A172 (cell line): ENCODE data around the gene MMP19. TPM values are rescaled to one million over a fixed set of nuclear protein-coding genes. Genes with fewer than 3 reads are reported as not detected.
"Not testable (repeated sequence)": the region's sequence is repeated elsewhere in the genome, so short reads cannot be mapped to it uniquely, and the experiment has no call there.

ENCODE experiments used
- DNase-seq: peaks from one replicate; pipeline ENCODE4 v3.0.0-alpha.2; 2015; ENCODE audit warnings: low spot score
- total RNA-seq: library from RNA; depleted of rRNA; stranded (reverse); fragments of >200 nt; shearing (Covaris generic); gene quantifications from 2 replicates; pipeline ENCODE4 v1.2.3, GENCODE V29; 2014; rRNA removed

MMP19 gene, protein sequence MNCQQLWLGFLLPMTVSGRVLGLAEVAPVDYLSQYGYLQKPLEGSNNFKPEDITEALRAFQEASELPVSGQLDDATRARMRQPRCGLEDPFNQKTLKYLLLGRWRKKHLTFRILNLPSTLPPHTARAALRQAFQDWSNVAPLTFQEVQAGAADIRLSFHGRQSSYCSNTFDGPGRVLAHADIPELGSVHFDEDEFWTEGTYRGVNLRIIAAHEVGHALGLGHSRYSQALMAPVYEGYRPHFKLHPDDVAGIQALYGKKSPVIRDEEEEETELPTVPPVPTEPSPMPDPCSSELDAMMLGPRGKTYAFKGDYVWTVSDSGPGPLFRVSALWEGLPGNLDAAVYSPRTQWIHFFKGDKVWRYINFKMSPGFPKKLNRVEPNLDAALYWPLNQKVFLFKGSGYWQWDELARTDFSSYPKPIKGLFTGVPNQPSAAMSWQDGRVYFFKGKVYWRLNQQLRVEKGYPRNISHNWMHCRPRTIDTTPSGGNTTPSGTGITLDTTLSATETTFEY
- total RNA-seq: 4.2 and 5.2 TPM in 2 replicates

- peak; percentile 75 for DNase-seq
These were observed at the start of gene MMP19 for GRCh38 chr12:55842681-55843429. Gene MMP19 (minus strand): TSS chr12:55842936. CDS start chr12:55842830, 106 bp downstream.

DNA sequence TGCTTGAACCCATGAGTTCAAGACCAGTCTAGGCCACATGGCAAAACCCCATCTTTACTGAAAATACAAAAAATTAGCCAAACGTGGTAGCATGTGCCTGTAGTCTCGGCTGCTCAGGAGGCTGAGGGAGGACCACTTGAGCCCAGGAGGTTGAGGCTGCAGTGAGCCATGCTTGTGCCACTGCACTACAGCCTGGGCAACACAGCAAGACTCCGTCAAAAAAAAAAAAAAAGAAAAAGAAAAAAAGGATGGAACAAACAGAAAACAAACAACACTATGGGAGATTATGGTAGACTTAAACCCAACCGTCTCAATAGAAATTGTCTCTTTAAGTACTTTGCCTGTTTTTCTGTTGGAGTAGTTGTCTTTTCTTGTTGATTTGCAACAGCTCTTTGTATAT lies 48.6 kb upstream of the MMP19 start:
- no peak for DNase-seq

DNA sequence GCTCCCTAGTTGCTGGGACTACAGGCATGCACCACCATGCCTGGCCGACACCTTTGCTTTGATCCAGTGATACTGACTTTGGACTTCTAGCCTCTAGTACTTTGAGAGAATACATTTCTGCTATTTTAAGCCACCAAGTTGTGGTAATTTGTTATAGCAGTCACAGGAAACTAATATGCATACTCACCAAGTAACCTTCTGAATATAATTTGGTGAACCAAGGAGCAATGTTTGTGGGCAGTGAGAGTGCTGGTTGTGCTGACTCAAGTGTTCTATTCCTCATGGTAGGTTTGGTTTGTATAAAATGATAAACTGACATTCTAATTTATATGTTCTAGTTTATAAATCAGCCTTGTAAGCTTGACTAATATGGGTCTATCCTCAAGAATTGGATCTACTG lies 42.4 kb upstream of the MMP19 start:
- no peak for DNase-seq

- DNase-seq: no peak
These were observed 35.1 kb upstream of the MMP19 start for GRCh38 chr12:55877824-55878223.

DNA sequence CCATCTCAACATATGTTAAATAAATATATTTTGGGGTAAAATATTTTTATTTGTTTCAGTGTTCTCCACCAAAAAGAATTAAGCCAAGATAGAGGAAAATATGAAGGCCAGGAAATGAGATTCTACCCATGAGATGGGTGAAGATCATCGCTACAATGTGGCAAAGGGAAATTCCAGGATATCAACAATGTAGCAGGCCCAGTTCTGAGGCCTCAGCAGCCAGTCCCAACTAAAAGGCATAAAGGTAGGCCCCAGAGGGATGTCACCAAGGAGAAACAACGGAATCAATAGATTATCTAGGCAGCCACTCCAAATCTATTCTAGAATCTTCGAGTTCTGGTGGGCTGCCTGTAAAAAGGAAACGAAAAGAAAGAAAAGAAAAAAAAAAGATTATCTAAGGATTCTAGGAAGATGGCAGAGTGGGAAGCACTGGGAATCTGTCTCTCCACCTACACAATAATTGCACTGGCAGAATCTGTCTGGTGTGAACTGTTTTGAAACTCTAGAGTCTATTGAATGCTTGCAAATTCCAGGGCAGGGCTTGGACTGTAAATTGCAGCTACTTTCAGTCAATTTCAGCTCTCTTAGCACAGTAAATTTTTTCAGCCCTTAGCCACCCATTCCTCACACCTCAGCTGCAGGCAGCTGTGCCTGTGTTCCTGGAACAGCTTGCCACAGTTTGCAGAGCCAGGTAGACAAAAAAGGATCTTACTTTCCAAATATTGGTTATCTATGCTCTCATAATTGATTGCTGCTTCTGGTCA lies 33.1 kb upstream of the MMP19 start:
- no peak for DNase-seq

DNA sequence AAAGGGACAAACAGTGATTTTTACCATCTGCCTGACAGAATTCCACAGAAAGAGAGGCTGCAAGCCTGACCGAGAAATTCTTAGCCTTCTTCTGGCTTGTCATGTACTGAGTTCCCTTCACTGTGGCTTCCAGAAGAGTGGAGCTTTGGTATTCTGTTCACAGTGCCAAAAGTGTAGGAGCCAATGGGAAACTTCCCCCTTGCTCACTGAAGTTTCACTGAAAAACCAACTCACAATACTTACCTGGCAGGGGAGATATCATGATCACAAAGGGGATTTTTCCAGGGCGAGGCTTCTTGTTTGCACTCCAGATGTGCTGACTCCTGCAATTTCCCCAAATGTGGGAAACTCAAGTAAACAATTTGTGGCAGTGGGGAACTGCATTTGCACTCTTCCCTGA lies 31.7 kb upstream of the MMP19 start:
- no peak for DNase-seq

DNA sequence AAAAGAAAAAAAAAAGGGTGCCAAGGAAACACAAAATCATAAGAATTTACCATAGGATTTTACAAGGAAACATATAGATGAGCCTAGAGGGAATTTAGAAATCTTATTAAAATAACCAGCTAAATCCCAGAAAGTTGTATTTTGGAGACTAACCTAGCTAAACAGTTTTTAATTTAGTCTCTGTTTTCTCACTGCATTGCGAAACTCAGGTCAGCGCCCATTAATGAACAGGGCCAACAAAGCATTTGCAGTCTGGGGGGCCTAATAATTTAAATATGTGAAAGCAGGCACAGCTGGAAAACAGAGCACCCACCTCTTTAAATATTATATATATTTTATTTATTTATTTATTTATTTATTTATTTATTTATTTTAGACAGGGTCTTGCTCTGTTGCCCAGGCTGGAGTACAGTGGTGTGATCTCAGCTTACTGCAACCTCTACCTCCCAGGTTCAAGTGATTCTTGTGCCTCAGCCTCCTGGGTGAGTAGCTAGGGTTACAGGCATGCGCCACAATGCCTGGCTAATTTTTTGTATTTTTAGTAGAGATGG lies 23.8 kb upstream of the MMP19 start:
- not testable (repeated sequence) for DNase-seq

GRCh38 chr12:55865327-55865726 lies 22.6 kb upstream of the MMP19 start:
- DNase-seq: no peak

- DNase-seq: not testable (repeated sequence)
These were observed 20.2 kb upstream of the MMP19 start for GRCh38 chr12:55862931-55863330.

- DNase-seq: no peak
These were observed 19.6 kb upstream of the MMP19 start for GRCh38 chr12:55862286-55862685.

DNA sequence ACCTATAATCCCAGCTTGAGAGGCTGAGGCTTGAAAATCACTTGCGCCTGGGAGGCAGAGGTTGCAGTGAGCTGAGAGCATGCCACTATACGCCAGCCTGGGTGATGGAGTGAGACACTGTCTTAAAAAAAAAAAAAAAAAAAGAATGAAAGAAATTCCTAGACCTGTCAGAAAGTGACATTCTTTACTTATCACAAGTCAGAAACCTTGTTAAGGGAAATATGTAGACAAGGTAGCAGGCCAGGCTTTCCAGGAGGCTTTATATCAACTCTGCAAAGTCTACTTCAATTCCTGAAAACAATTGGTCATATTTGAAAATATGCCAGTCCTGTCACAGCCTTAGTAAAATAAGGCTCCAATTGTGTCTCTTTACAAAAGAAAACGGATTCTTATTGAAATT lies 19.1 kb upstream of the MMP19 start:
- DNase-seq: no peak

DNA sequence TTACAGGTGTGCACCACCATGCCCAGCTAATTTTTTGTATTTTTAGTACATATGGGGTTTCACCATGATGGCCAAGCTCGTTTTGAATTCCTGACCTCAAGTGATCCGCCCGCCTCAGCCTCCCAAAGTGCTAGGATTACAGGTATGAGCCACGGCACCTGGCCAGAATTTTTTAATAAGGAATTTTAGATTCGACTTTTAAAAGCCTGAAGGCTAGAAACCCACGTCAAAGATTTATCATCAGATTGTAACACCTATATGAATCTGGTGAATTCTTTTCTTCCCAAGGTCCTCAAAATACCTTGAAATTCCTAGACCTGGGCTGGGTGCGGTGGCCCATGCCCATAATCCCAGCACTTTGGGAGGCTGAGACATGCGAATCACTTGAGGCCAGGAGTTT lies 18.7 kb upstream of the MMP19 start:
- no peak for DNase-seq

DNA sequence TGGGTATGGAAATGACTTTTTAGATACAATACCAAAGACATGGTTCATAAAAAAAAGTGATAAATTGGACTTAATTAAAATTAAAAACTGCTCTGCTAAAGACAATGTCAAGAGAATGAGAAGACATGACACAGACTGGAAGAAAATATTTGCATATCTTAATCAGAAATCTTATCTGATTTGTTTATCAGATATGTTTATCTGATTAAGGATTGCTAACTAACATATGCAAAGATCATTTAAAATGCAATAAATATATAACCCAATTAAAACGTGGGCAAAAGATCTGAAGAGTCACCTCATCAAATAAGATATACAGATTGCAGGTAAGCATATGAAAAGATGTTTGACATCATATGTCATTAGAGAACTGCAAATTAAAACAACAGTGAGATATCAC lies 10.0 kb upstream of the MMP19 start:
- no peak for DNase-seq

- no peak for DNase-seq
These were observed 8.2 kb upstream of the MMP19 start for GRCh38 chr12:55850893-55851292.

DNA sequence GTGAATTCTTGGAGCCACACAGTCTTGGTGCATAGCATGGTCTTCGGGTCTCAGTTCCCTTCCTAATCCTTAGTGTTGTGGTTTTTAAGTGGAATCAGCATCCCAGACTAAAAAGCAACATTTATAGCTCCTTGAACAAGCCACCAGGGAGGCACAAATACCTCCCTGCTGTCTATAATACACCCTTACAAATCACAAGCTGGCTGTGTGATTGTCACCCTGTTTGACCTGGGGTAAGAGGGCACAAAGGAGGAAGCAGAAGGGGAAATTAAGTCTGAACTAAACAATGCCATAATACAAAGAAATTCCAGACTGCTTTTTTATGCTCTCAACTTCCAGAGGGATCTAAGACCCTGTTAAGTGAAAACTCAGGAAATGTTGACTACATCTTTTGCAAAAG lies 7.7 kb upstream of the MMP19 start:
- DNase-seq: no peak

GRCh38 chr12:55849616-55850343 lies 7.0 kb upstream of the MMP19 start:
- DNase-seq: no peak

GRCh38 chr12:55847603-55848291 lies 5.0 kb upstream of the MMP19 start:
- peak; percentile 94 for DNase-seq

- peak; percentile 35 for DNase-seq
These were observed 4.3 kb upstream of the MMP19 start for GRCh38 chr12:55847033-55847432.

DNA sequence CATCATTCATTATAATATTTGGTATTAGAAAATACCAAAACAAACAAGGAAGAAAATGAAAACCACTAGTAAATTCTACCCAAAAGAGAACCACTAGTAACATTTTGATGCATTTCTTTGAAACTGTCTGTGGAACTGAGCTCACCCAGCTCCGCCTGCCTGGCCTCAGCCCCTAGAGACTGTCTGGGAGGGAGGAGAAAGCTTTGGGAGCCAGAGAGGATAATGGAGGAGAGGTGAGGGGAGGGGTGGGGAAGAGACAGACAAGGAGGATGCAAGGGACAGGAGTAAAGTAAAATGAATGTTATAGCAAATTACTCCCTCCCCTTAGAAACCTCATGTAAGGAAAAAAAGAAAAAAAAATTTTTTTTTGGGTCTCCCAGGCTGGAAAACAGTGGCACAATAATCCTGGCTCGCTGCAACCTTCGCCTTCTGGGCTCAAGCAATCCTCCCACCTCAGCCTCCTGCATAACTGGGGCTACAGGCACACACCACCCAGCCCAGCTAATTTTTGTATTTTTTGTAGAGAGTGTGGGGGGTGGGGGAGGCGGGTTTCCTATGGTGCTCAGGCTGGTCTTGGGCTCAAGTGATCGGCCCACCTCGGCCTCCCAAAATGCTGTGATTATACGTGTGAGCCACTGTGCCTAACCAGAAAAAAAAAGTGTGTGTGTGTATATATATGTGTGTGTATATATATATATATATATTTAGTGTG lies 3.2 kb upstream of the MMP19 start:
- DNase-seq: no peak

DNA sequence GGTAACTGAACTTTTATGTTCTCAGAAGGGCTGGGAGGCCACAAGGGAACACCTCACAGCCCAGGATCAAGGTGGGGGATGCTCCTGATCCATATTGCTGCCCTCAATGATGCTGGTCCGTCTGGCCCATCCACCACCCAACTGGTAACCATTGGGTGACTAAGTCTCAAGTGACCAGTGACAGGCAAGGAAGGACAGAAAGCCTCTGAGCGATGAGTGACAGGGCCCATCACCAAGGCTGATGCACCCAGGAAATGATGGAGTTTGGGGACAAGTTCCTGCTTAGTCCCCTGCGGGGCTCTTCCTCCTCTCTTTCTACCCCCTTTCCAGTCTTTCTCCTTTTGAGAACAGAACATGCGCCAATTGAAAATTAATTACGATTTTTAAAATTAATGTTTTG lies 2.6 kb upstream of the MMP19 start:
- no peak for DNase-seq
